Measurements from ENCODE around the gene SMARCC1. TPM values are rescaled to one million over a fixed set of nuclear protein-coding genes. Genes with fewer than 3 reads are reported as not detected.
"Not testable (repeated sequence)": the region's sequence is repeated elsewhere in the genome, so short reads cannot be mapped to it uniquely, and the experiment has no call there.

SMARCC1 gene
- total RNA-seq, 1 donor from 2014 or later, result 28.7 TPM

DNA sequence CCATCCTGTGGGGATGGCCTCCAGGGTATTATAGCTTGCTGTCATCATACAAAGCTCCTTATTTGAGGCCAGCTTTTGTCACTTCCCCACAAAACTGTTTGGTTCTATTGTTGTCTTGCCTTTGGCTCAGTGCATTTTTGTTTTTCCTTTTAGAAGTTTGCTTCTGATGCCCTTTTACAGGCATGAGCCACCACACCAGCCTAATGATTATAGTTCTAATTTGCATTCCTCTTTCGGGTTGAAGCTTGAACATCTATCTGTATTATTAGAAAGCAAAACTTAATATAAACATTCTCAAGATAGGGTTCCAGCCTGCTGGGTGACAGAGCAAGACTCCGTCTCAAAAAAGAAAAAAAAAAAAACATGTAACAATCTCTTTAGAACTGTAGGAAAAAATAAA is 39.8 kb downstream of the SMARCC1 start:
- Histone ChIP-seq H3K27me3 (ENCODE audit: control insufficient read depth, insufficient read depth, low read length) (no peaks in the 10 kb centered on the region), H3K36me3 (ENCODE audit: control insufficient read depth, insufficient read depth, low read length) (peaks cover 7% of the 10 kb centered on the region), H3K4me3 (ENCODE audit: low read depth, low read length) (no peak overlapping the region)
- TF ChIP-seq CTCF (IDR thresholded peaks at IDR 0.05; ENCODE audit: insufficient read depth, low read length, severe bottlenecking), result no peak
- DNase-seq (ENCODE audit: low read depth) (no peak), FAIRE-seq (no peak)

GRCh38 chr3:47732143-47732542 is 49.5 kb downstream of the SMARCC1 start:
- H3K27me3 ChIP-seq (ENCODE audit: control insufficient read depth, insufficient read depth, low read length), result no peaks in the 10 kb centered on the region
- no peak for DNase-seq (ENCODE audit: low read depth)
- no peak for FAIRE-seq
- no peak overlapping the region for H3K4me3 ChIP-seq (ENCODE audit: low read depth, low read length)
- TF ChIP-seq CTCF (IDR thresholded peaks at IDR 0.05; ENCODE audit: insufficient read depth, low read length, severe bottlenecking), result no peak
- peaks cover 7% of the 10 kb centered on the region for H3K36me3 ChIP-seq (ENCODE audit: control insufficient read depth, insufficient read depth, low read length)

DNA sequence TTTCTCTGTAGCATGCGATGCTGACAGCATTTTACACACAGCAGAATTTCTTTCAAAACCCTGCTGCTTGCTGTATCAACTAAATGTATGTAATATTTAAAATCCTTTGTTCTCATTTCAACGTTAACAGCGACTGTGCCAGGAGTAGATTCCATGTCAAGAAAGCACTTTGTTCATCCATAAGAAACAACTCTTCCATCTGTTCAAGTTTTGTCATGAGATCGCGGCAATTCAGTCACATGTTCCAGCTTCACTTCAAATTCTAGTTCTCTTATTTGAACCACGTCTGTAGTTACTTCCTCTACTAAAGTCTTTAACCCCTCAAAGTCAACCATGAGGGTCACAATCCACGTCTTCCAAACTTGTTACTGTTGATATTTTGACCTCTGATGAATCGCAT is 50.6 kb downstream of the SMARCC1 start:
- Histone ChIP-seq H3K36me3 (ENCODE audit: control insufficient read depth, insufficient read depth, low read length) (peaks cover 7% of the 10 kb centered on the region), H3K4me3 (ENCODE audit: low read depth, low read length) (no peak overlapping the region), H3K27me3 (ENCODE audit: control insufficient read depth, insufficient read depth, low read length) (no peaks in the 10 kb centered on the region)
- no peak for TF ChIP-seq CTCF (IDR thresholded peaks at IDR 0.05; ENCODE audit: insufficient read depth, low read length, severe bottlenecking)
- DNase-seq (ENCODE audit: low read depth), result no peak
- FAIRE-seq, result no peak

- FAIRE-seq, result no peak
- no peak for TF ChIP-seq CTCF (IDR thresholded peaks at IDR 0.05; ENCODE audit: insufficient read depth, low read length, severe bottlenecking)
- Histone ChIP-seq H3K36me3 (ENCODE audit: control insufficient read depth, insufficient read depth, low read length) (peaks cover 9% of the 10 kb centered on the region), H3K4me3 (ENCODE audit: low read depth, low read length) (no peak overlapping the region), H3K27me3 (ENCODE audit: control insufficient read depth, insufficient read depth, low read length) (no peaks in the 10 kb centered on the region)
- DNase-seq (ENCODE audit: low read depth), result no peak
Observed at GRCh38 chr3:47722859-47723258, 58.8 kb downstream of the SMARCC1 start.

GRCh38 chr3:47717448-47717847 is 64.2 kb downstream of the SMARCC1 start:
- not testable (repeated sequence) for DNase-seq (ENCODE audit: low read depth); H3K4me3 ChIP-seq (ENCODE audit: low read depth, low read length); FAIRE-seq; H3K27me3 ChIP-seq (ENCODE audit: control insufficient read depth, insufficient read depth, low read length)
- H3K36me3 ChIP-seq (ENCODE audit: control insufficient read depth, insufficient read depth, low read length), result peaks cover 13% of the 10 kb centered on the region

DNA sequence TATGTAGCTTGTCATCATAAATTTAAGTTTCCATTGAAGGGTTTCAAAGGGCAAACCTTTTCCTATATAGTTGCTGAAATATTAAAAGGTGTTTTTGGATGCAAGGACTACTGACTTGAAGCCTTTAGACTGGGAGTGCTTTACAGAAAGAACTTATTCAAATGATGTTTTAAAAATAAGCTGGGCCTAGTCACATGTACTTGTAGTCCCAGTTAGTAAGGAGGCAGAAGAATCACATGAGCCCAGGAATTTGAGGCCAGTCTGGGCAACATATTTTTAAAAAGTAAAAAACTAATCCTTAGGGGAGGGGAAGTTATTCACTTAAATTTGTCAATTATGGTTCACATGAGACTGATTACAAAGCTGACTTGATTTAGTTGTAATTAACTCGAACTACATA is 65.0 kb downstream of the SMARCC1 start:
- FAIRE-seq, result no peak
- TF ChIP-seq CTCF (IDR thresholded peaks at IDR 0.05; ENCODE audit: insufficient read depth, low read length, severe bottlenecking), result no peak
- no peaks in the 10 kb centered on the region for H3K27me3 ChIP-seq (ENCODE audit: control insufficient read depth, insufficient read depth, low read length)

More for the DNA sequence above, 65.0 kb downstream of the SMARCC1 start:
- no peak overlapping the region for H3K4me3 ChIP-seq (ENCODE audit: low read depth, low read length)
- no peak for DNase-seq (ENCODE audit: low read depth)
- peaks cover 13% of the 10 kb centered on the region for H3K36me3 ChIP-seq (ENCODE audit: control insufficient read depth, insufficient read depth, low read length)
